HEK293 (cell line): ENCODE measurements around the gene SFXN3.

Experiments used
- BCL11B ChIP-seq: fragments of 450-650 bp; formaldehyde crosslinking; IDR thresholded peaks from 2 replicates; pipeline ENCODE4 v1.5.1; 2016; ENCODE audit warnings: low read depth, missing biosample characterization, missing genetic modification characterization
- GLI2 ChIP-seq: fragments of 450-650 bp; formaldehyde crosslinking; IDR thresholded peaks from 2 replicates; pipeline ENCODE4; 2017; ENCODE audit warnings: missing biosample characterization, missing genetic modification characterization, low read depth, borderline replicate concordance
- GLI4 ChIP-seq: fragments of 450-650 bp; formaldehyde crosslinking; IDR thresholded peaks from 2 replicates; pipeline ENCODE4 v1.5.1; 2016; ENCODE audit warnings: missing biosample characterization, missing genetic modification characterization
- HOXD13 ChIP-seq: sonication (generic); formaldehyde crosslinking; IDR thresholded peaks from 2 replicates; pipeline ENCODE4 v1.8.0; 2022; ENCODE audit warnings: missing genetic modification reagents, borderline replicate concordance
- KLF7 ChIP-seq: fragments of 450-650 bp; formaldehyde crosslinking; IDR thresholded peaks from 2 replicates; pipeline ENCODE4 v1.5.1; 2016; ENCODE audit warnings: missing biosample characterization, missing genetic modification characterization, borderline replicate concordance
- PRDM1 ChIP-seq: fragments of 450-650 bp; formaldehyde crosslinking; IDR thresholded peaks from 2 replicates; pipeline ENCODE4; 2016; ENCODE audit warnings: missing biosample characterization, missing genetic modification characterization
- PRDM10 ChIP-seq: fragments of 450-650 bp; formaldehyde crosslinking; IDR thresholded peaks from 2 replicates; pipeline ENCODE4 v1.5.1; 2016; ENCODE audit warnings: missing biosample characterization, missing genetic modification characterization
- SCRT1 ChIP-seq: fragments of 450-650 bp; formaldehyde crosslinking; IDR thresholded peaks from 2 replicates; pipeline ENCODE4 v1.5.1; 2016; ENCODE audit warnings: missing biosample characterization, missing genetic modification characterization, borderline replicate concordance
- YY2 ChIP-seq: fragments of 450-650 bp; formaldehyde crosslinking; IDR thresholded peaks from 2 replicates; pipeline ENCODE4 v1.5.1; 2016; ENCODE audit warnings: missing biosample characterization, missing genetic modification characterization
- ZBTB20 ChIP-seq: fragments of 450-650 bp; formaldehyde crosslinking; IDR thresholded peaks from 2 replicates; pipeline ENCODE4 v1.5.1; 2016; ENCODE audit warnings: missing biosample characterization, missing genetic modification characterization
- ZNF2 ChIP-seq: fragments of 450-650 bp; formaldehyde crosslinking; IDR thresholded peaks from 2 replicates; pipeline ENCODE4 v1.5.1; 2016; ENCODE audit warnings: missing biosample characterization, missing genetic modification characterization
- ZNF214 ChIP-seq: fragments of 450-650 bp; formaldehyde crosslinking; IDR thresholded peaks from 2 replicates; pipeline ENCODE4 v1.5.1; 2017; ENCODE audit warnings: missing biosample characterization, mild to moderate bottlenecking, missing genetic modification characterization, borderline replicate concordance
- ZNF223 ChIP-seq: fragments of 450-650 bp; formaldehyde crosslinking; IDR thresholded peaks from 2 replicates; pipeline ENCODE4 v1.5.1; 2016; ENCODE audit warnings: missing biosample characterization, missing genetic modification characterization
- ZNF24 ChIP-seq: fragments of 450-650 bp; formaldehyde crosslinking; IDR thresholded peaks from 2 replicates; pipeline ENCODE4 v1.5.1; 2016; ENCODE audit warnings: missing biosample characterization, missing genetic modification characterization
- ZNF48 ChIP-seq: fragments of 450-650 bp; formaldehyde crosslinking; IDR thresholded peaks from 2 replicates; pipeline ENCODE4 v1.5.1; 2016; ENCODE audit warnings: missing biosample characterization, missing genetic modification characterization
- ZNF501 ChIP-seq: fragments of 450-650 bp; formaldehyde crosslinking; IDR thresholded peaks from 2 replicates; pipeline ENCODE4 v1.5.1; 2016; ENCODE audit warnings: missing biosample characterization, missing genetic modification characterization
- ZNF514 ChIP-seq: fragments of 450-650 bp; formaldehyde crosslinking; IDR thresholded peaks from 2 replicates; pipeline ENCODE4 v1.5.1; 2016; ENCODE audit warnings: missing biosample characterization, missing genetic modification characterization
- ZNF560 ChIP-seq: fragments of 450-650 bp; formaldehyde crosslinking; IDR thresholded peaks from 2 replicates; pipeline ENCODE4 v1.5.1; 2017; ENCODE audit warnings: missing biosample characterization, missing genetic modification characterization, borderline replicate concordance
- ZNF561 ChIP-seq: fragments of 450-650 bp; IDR thresholded peaks from 2 replicates; pipeline ENCODE4 v1.5.1; 2018; ENCODE audit warnings: missing biosample characterization, missing genetic modification characterization, borderline replicate concordance
- ZNF600 ChIP-seq: fragments of 450-650 bp; formaldehyde crosslinking; IDR thresholded peaks from 2 replicates; pipeline ENCODE4 v1.5.1; 2016; ENCODE audit warnings: missing biosample characterization, missing genetic modification characterization
- ZSCAN16 ChIP-seq: fragments of 450-650 bp; formaldehyde crosslinking; IDR thresholded peaks from 2 replicates; pipeline ENCODE4 v1.5.1; 2016; ENCODE audit warnings: missing biosample characterization, missing genetic modification characterization
- TF ChIP-seq, protein P1 (sequence below): fragments of 450-650 bp; formaldehyde crosslinking; IDR thresholded peaks from 2 replicates; pipeline ENCODE4 v1.5.1; 2016; ENCODE audit warnings: missing biosample characterization, missing genetic modification characterization
- TF ChIP-seq, protein P2 (sequence below): fragments of 450-650 bp; formaldehyde crosslinking; IDR thresholded peaks from 2 replicates; pipeline ENCODE4 v1.5.1; 2016; ENCODE audit warnings: missing biosample characterization, missing genetic modification characterization
- TF ChIP-seq, protein P3 (sequence below): fragments of 450-650 bp; formaldehyde crosslinking; IDR thresholded peaks from 2 replicates; pipeline ENCODE4 v1.5.1; 2016; ENCODE audit warnings: missing biosample characterization, missing genetic modification characterization
- TF ChIP-seq, protein P4 (sequence below): fragments of 450-650 bp; formaldehyde crosslinking; IDR thresholded peaks from 2 replicates; pipeline ENCODE4 v1.5.1; 2016; ENCODE audit warnings: missing biosample characterization, missing genetic modification characterization, low read depth
- TF ChIP-seq, protein P5 (sequence below): fragments of 450-650 bp; formaldehyde crosslinking; IDR thresholded peaks from 2 replicates; pipeline ENCODE4 v1.5.1; 2016; ENCODE audit warnings: missing biosample characterization, missing genetic modification characterization

Gene SFXN3

GRCh38 chr10:100986952-100987684 lies 43.9 kb upstream of the SFXN3 start, which contains the start of the genes MRPL43 and TWNK (continued):
- TF ChIP-seq, protein P1, sequence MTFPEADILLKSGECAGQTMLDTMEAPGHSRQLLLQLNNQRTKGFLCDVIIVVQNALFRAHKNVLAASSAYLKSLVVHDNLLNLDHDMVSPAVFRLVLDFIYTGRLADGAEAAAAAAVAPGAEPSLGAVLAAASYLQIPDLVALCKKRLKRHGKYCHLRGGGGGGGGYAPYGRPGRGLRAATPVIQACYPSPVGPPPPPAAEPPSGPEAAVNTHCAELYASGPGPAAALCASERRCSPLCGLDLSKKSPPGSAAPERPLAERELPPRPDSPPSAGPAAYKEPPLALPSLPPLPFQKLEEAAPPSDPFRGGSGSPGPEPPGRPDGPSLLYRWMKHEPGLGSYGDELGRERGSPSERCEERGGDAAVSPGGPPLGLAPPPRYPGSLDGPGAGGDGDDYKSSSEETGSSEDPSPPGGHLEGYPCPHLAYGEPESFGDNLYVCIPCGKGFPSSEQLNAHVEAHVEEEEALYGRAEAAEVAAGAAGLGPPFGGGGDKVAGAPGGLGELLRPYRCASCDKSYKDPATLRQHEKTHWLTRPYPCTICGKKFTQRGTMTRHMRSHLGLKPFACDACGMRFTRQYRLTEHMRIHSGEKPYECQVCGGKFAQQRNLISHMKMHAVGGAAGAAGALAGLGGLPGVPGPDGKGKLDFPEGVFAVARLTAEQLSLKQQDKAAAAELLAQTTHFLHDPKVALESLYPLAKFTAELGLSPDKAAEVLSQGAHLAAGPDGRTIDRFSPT: peak; percentile 53; the same call in 1 of the 2 replicates
- peak; percentile 56; the same call in 1 of the 2 replicates for TF ChIP-seq ZNF2
- TF ChIP-seq ZNF223 (tag by site-specific recombination): no peak
- TF ChIP-seq ZNF560 (tag by site-specific recombination): no peak
- TF ChIP-seq ZNF48 (tag by site-specific recombination): no peak
- TF ChIP-seq, protein P2, sequence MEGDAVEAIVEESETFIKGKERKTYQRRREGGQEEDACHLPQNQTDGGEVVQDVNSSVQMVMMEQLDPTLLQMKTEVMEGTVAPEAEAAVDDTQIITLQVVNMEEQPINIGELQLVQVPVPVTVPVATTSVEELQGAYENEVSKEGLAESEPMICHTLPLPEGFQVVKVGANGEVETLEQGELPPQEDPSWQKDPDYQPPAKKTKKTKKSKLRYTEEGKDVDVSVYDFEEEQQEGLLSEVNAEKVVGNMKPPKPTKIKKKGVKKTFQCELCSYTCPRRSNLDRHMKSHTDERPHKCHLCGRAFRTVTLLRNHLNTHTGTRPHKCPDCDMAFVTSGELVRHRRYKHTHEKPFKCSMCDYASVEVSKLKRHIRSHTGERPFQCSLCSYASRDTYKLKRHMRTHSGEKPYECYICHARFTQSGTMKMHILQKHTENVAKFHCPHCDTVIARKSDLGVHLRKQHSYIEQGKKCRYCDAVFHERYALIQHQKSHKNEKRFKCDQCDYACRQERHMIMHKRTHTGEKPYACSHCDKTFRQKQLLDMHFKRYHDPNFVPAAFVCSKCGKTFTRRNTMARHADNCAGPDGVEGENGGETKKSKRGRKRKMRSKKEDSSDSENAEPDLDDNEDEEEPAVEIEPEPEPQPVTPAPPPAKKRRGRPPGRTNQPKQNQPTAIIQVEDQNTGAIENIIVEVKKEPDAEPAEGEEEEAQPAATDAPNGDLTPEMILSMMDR (tag by site-specific recombination): no peak
- peak; percentile 68; the same call in 1 of the 2 replicates for TF ChIP-seq ZNF501 (tag by site-specific recombination)
- no peak for TF ChIP-seq BCL11B
- TF ChIP-seq PRDM1: no peak
- TF ChIP-seq GLI4 (tag by site-specific recombination): no peak
- TF ChIP-seq, protein P3, sequence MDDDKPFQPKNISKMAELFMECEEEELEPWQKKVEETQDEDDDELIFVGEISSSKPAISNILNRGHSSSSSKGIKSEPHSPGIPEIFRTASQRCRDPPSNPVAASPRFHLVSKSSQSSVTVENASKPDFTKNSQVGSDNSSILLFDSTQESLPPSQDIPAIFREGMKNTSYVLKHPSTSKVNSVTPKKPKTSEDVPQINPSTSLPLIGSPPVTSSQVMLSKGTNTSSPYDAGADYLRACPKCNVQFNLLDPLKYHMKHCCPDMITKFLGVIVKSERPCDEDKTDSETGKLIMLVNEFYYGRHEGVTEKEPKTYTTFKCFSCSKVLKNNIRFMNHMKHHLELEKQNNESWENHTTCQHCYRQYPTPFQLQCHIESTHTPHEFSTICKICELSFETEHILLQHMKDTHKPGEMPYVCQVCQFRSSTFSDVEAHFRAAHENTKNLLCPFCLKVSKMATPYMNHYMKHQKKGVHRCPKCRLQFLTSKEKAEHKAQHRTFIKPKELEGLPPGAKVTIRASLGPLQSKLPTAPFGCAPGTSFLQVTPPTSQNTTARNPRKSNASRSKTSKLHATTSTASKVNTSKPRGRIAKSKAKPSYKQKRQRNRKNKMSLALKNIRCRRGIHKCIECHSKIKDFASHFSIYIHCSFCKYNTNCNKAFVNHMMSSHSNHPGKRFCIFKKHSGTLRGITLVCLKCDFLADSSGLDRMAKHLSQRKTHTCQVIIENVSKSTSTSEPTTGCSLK (tag by site-specific recombination): no peak
- TF ChIP-seq ZNF561: no peak
- TF ChIP-seq HOXD13 (CRISPR knock-in tag): no peak
- no peak for TF ChIP-seq YY2 (tag by site-specific recombination)
- TF ChIP-seq ZNF24 (tag by site-specific recombination): peak; percentile 58; the same call in 1 of the 2 replicates
- no peak for TF ChIP-seq ZNF514 (tag by site-specific recombination)
- peak; percentile 10; the same call in 1 of the 2 replicates for TF ChIP-seq ZSCAN16 (tag by site-specific recombination)
- TF ChIP-seq, protein P4, sequence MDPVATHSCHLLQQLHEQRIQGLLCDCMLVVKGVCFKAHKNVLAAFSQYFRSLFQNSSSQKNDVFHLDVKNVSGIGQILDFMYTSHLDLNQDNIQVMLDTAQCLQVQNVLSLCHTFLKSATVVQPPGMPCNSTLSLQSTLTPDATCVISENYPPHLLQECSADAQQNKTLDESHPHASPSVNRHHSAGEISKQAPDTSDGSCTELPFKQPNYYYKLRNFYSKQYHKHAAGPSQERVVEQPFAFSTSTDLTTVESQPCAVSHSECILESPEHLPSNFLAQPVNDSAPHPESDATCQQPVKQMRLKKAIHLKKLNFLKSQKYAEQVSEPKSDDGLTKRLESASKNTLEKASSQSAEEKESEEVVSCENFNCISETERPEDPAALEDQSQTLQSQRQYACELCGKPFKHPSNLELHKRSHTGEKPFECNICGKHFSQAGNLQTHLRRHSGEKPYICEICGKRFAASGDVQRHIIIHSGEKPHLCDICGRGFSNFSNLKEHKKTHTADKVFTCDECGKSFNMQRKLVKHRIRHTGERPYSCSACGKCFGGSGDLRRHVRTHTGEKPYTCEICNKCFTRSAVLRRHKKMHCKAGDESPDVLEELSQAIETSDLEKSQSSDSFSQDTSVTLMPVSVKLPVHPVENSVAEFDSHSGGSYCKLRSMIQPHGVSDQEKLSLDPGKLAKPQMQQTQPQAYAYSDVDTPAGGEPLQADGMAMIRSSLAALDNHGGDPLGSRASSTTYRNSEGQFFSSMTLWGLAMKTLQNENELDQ (tag by site-specific recombination): no peak
- no peak for TF ChIP-seq SCRT1 (tag by site-specific recombination)
- no peak for TF ChIP-seq ZBTB20 (tag by site-specific recombination)
- no peak; the same call in 1 of the 2 replicates for TF ChIP-seq GLI2
- 0 out of 2 replicates have a peak, but pooled peaks have one; percentile 6 for TF ChIP-seq PRDM10
- peak; percentile 73; the same call in 1 of the 2 replicates for TF ChIP-seq ZNF600 (tag by site-specific recombination)
- TF ChIP-seq ZNF214 (tag by site-specific recombination): no peak
- no peak for TF ChIP-seq KLF7 (tag by site-specific recombination)
- TF ChIP-seq, protein P5, sequence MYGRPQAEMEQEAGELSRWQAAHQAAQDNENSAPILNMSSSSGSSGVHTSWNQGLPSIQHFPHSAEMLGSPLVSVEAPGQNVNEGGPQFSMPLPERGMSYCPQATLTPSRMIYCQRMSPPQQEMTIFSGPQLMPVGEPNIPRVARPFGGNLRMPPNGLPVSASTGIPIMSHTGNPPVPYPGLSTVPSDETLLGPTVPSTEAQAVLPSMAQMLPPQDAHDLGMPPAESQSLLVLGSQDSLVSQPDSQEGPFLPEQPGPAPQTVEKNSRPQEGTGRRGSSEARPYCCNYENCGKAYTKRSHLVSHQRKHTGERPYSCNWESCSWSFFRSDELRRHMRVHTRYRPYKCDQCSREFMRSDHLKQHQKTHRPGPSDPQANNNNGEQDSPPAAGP: no peak; the same call in 1 of the 2 replicates
